OCI-LY3 (cell line): Measurements from ENCODE around the gene EGR2.

Experiments
- H2AFZ ChIP-seq: fragments of 200-600, 300-600 bp; shearing (Covaris generic); 2 replicates; pipeline ENCODE4 v1.6.0; 2014; ENCODE audit warnings: antibody characterized with exemption, low read depth, low read length
- H3K27ac ChIP-seq: fragments of 200-600, 300-600 bp; sonication (generic); 2 replicates; pipeline ENCODE4 v1.5.1; 2014; ENCODE audit warnings: mild to moderate bottlenecking, low read length, moderate library complexity, mixed read lengths
- H3K27me3 ChIP-seq: fragments of 200-600, 300-600 bp; sonication (generic); 2 replicates; pipeline ENCODE4 v1.6.1; 2014; ENCODE audit warnings: low read depth, low read length, mixed read lengths
- H3K36me3 ChIP-seq: fragments of 200-600, 300-600 bp; sonication (generic); replicated peaks from 2 replicates; pipeline ENCODE3; 2014; ENCODE audit warnings: low read depth, low read length, mixed read lengths
- H3K4me1 ChIP-seq: fragments of 300-600, 200-600 bp; sonication (generic); 2 replicates; pipeline ENCODE4 v1.6.1; 2014; ENCODE audit warnings: low read length, mixed read lengths
- H3K4me2 ChIP-seq: fragments of 200-600, 300-600 bp; sonication (generic); 2 replicates; pipeline ENCODE4 v1.6.1; 2014; ENCODE audit warnings: low read length, mixed read lengths
- H3K4me3 ChIP-seq: fragments of 300-600, 200-600 bp; sonication (generic); 2 replicates; pipeline ENCODE4 v1.5.1; 2014; ENCODE audit warnings: antibody characterized with exemption, mild to moderate bottlenecking, low read length, moderate library complexity
- H3K79me2 ChIP-seq: fragments of 300-600, 200-600 bp; shearing (Covaris generic); 2 replicates; pipeline ENCODE4 v1.6.1; 2014; ENCODE audit warnings: mild to moderate bottlenecking, low read length, mixed read lengths
- H3K9ac ChIP-seq: fragments of 300-600, 200-600 bp; shearing (Covaris generic); 2 replicates; pipeline ENCODE4 v1.6.0; 2014; ENCODE audit warnings: mild to moderate bottlenecking, low read length, moderate library complexity
- H3K9me3 ChIP-seq: fragments of 200-600, 300-600 bp; shearing (Covaris generic); 2 replicates; pipeline ENCODE4 v1.6.1; 2014; ENCODE audit warnings: low read length, mixed read lengths; ENCODE audit not compliant: insufficient read depth
- H4K20me1 ChIP-seq: fragments of 200-600, 300-600 bp; sonication (generic); 2 replicates; pipeline ENCODE4 v1.6.1; 2016; ENCODE audit warnings: low read length, mixed read lengths; ENCODE audit not compliant: insufficient read depth
- CTCF ChIP-seq: fragments of 200-600, 300-600 bp; sonication (generic); IDR thresholded peaks from 2 replicates; pipeline ENCODE4 v1.5.1; 2014; ENCODE audit warnings: antibody characterized with exemption, low read length, low read depth
- EZH2phosphoT487 ChIP-seq: fragments of 200-600 bp; shearing (Covaris generic); IDR thresholded peaks from 2 replicates; pipeline ENCODE4 v1.6.1; 2018; ENCODE audit warnings: antibody characterized with exemption, mixed run types, low read depth

Gene EGR2

GRCh38 chr10:62816331-62817120, at the start of gene EGR2:
Gene EGR2 (minus strand): TSS chr10:62816366. CDS start chr10:62816029, 337 bp downstream.
- Histone ChIP-seq H3K9ac (peak within 1 kb of the TSS; percentile 74), H3K4me2 (peak within 1 kb of the TSS; percentile 82), H3K27me3 (no peaks in the 10 kb centered on the region; the same call in 1 of the 2 replicates), H3K27ac (peak within 1 kb of the TSS; percentile 90), H3K79me2 (no peaks in the 10 kb centered on the region), H3K4me1 (peaks cover 9% of the 10 kb centered on the region), H3K36me3 (no peaks in the 10 kb centered on the region), H3K9me3 (no peaks in the 10 kb centered on the region), H2AFZ (peak within 1 kb of the TSS; percentile 81), H3K4me3 (peak within 1 kb of the TSS; percentile 90), H4K20me1 (no peaks in the 10 kb centered on the region)
- TF ChIP-seq CTCF = no peak
- no peak for TF ChIP-seq EZH2phosphoT487

GRCh38 chr10:62862447-62862846, 46.3 kb upstream of the EGR2 start:
- Histone ChIP-seq H3K79me2 (no peaks in the 10 kb centered on the region), H3K36me3 (no peaks in the 10 kb centered on the region), H3K4me2 (no peak overlapping the region), H3K4me1 (no peaks in the 10 kb centered on the region), H4K20me1 (no peaks in the 10 kb centered on the region), H3K27me3 (no peaks in the 10 kb centered on the region), H2AFZ (no peak overlapping the region), H3K9me3 (no peaks in the 10 kb centered on the region), H3K4me3 (no peak overlapping the region), H3K27ac (no peak overlapping the region), H3K9ac (no peak overlapping the region)
- no peak for TF ChIP-seq EZH2phosphoT487
- no peak for TF ChIP-seq CTCF

GRCh38 chr10:62861507-62861906, 45.3 kb upstream of the EGR2 start:
- no peaks in the 10 kb centered on the region for H3K9me3 ChIP-seq
- H3K4me1 ChIP-seq = no peaks in the 10 kb centered on the region
- H3K4me2 ChIP-seq = no peak overlapping the region
- no peaks in the 10 kb centered on the region for H4K20me1 ChIP-seq
- no peaks in the 10 kb centered on the region for H3K36me3 ChIP-seq
- no peaks in the 10 kb centered on the region for H3K79me2 ChIP-seq
- H2AFZ ChIP-seq = no peak overlapping the region
- no peak overlapping the region for H3K4me3 ChIP-seq
- no peak overlapping the region for H3K9ac ChIP-seq
- TF ChIP-seq CTCF = no peak
- no peak for TF ChIP-seq EZH2phosphoT487
- no peak overlapping the region for H3K27ac ChIP-seq
- H3K27me3 ChIP-seq = no peaks in the 10 kb centered on the region

- H3K9ac ChIP-seq = no peak overlapping the region
- no peaks in the 10 kb centered on the region for H3K9me3 ChIP-seq
- no peak for TF ChIP-seq CTCF
- no peak for TF ChIP-seq EZH2phosphoT487
- no peaks in the 10 kb centered on the region for H3K79me2 ChIP-seq
- no peaks in the 10 kb centered on the region for H3K4me1 ChIP-seq
- H3K4me3 ChIP-seq = no peak overlapping the region
- H3K27ac ChIP-seq = no peak overlapping the region
- no peaks in the 10 kb centered on the region for H3K27me3 ChIP-seq
- H3K4me2 ChIP-seq = no peak overlapping the region
- no peaks in the 10 kb centered on the region for H4K20me1 ChIP-seq
- H3K36me3 ChIP-seq = no peaks in the 10 kb centered on the region
- H2AFZ ChIP-seq = no peak overlapping the region
Observed at GRCh38 chr10:62860946-62861345, 44.8 kb upstream of the EGR2 start.
